HEK293 (cell line): Measurements from ENCODE around the gene PDK2.

Experiments used
- CTCF ChIP-seq: fragments of 450-650 bp; formaldehyde crosslinking; IDR thresholded peaks from 2 replicates; pipeline ENCODE4 v1.5.1; 2016; ENCODE audit warnings: missing biosample characterization, missing genetic modification characterization
- PRDM1 ChIP-seq: fragments of 450-650 bp; formaldehyde crosslinking; IDR thresholded peaks from 2 replicates; pipeline ENCODE4; 2016; ENCODE audit warnings: missing biosample characterization, missing genetic modification characterization
- SCRT2 ChIP-seq: fragments of 450-650 bp; formaldehyde crosslinking; IDR thresholded peaks from 2 replicates; pipeline ENCODE4 v1.5.1; 2016; ENCODE audit warnings: missing biosample characterization, missing genetic modification characterization
- TRIM28 ChIP-seq: IDR thresholded peaks from 2 replicates; pipeline ENCODE4 v1.6.1; 2011; ENCODE audit warnings: low read length, control low read depth, borderline replicate concordance
- ZBTB11 ChIP-seq: fragments of 450-650 bp; formaldehyde crosslinking; conservative IDR thresholded peaks from 2 replicates; pipeline ENCODE4 v1.5.1; 2016; ENCODE audit warnings: low read depth, missing biosample characterization, missing genetic modification characterization
- ZNF362 ChIP-seq: fragments of 450-650 bp; formaldehyde crosslinking; IDR thresholded peaks from 2 replicates; pipeline ENCODE4 v1.5.1; 2016; ENCODE audit warnings: missing biosample characterization, missing genetic modification characterization
- ZNF404 ChIP-seq: fragments of 450-650 bp; formaldehyde crosslinking; IDR thresholded peaks from 2 replicates; pipeline ENCODE4 v1.5.1; 2017; ENCODE audit warnings: missing biosample characterization, missing genetic modification characterization
- ZNF449 ChIP-seq: fragments of 450-650 bp; formaldehyde crosslinking; IDR thresholded peaks from 2 replicates; pipeline ENCODE4 v1.5.1; 2017; ENCODE audit warnings: missing biosample characterization, mild to moderate bottlenecking, missing genetic modification characterization, moderate library complexity
- ZNF510 ChIP-seq: fragments of 450-650 bp; formaldehyde crosslinking; IDR thresholded peaks from 2 replicates; pipeline ENCODE4 v1.5.1; 2018; ENCODE audit warnings: mild to moderate bottlenecking, missing genetic modification characterization, missing biosample characterization; ENCODE audit not compliant: insufficient replicate concordance
- ZNF585B ChIP-seq: fragments of 450-650 bp; formaldehyde crosslinking; IDR thresholded peaks from 2 replicates; pipeline ENCODE4 v1.5.1; 2016; ENCODE audit warnings: missing biosample characterization, missing genetic modification characterization
- ZNF704 ChIP-seq: fragments of 450-650 bp; formaldehyde crosslinking; IDR thresholded peaks from 2 replicates; pipeline ENCODE4 v1.5.1; 2016; ENCODE audit warnings: missing biosample characterization, missing genetic modification characterization

- TF ChIP-seq ZNF449 (no peak), ZNF362 (tag by site-specific recombination) (no peak), ZNF585B (tag by site-specific recombination) (no peak), ZNF510 (tag by site-specific recombination) (no peak), CTCF (tag by site-specific recombination) (no peak), ZNF404 (tag by site-specific recombination) (no peak), SCRT2 (no peak), ZNF704 (tag by site-specific recombination) (no peak), ZBTB11 (0 out of 2 replicates have a peak, but pooled peaks have one; percentile 3), TRIM28 (no peak), PRDM1 (no peak)
Observed at GRCh38 chr17:50129728-50130558, 34.8 kb downstream of the PDK2 start, which contains the start of gene SAMD14.
